HG02588 (cell line): ENCODE measurements around the gene KCNA3.
A peak's percentile ranks its signal among the peaks of the same experiment; 100 is the strongest.

Experiments used
- ATAC-seq: cut with Tn5 transposase; IDR thresholded peaks from one replicate; pipeline ENCODE4 v1.9.1; 2021; ENCODE audit warnings: mild to moderate bottlenecking, moderate library complexity; ENCODE audit not compliant: unreplicated experiment

The KCNA3 gene

GRCh38 chr1:110643879-110644472 is 30.8 kb downstream of the KCNA3 start:
- ATAC-seq, result no peak

- no peak for ATAC-seq
These were observed 34.9 kb downstream of the KCNA3 start for GRCh38 chr1:110639724-110640386.

- no peak for ATAC-seq
These were observed 36.2 kb downstream of the KCNA3 start for GRCh38 chr1:110638556-110638955.

GRCh38 chr1:110638058-110638457 is 36.7 kb downstream of the KCNA3 start:
- ATAC-seq, result no peak

GRCh38 chr1:110637475-110637874 is 37.3 kb downstream of the KCNA3 start:
- no peak for ATAC-seq

GRCh38 chr1:110636149-110636935 is 38.4 kb downstream of the KCNA3 start:
- no peak for ATAC-seq

GRCh38 chr1:110635434-110635833 is 39.3 kb downstream of the KCNA3 start:
- no peak for ATAC-seq

GRCh38 chr1:110634455-110635311 is 40.1 kb downstream of the KCNA3 start:
- peak; percentile 68 for ATAC-seq

GRCh38 chr1:110634086-110634454 is 40.7 kb downstream of the KCNA3 start:
- no peak for ATAC-seq

- no peak for ATAC-seq
These were observed 41.1 kb downstream of the KCNA3 start for GRCh38 chr1:110633646-110634030.

- ATAC-seq, result no peak
These were observed 42.7 kb downstream of the KCNA3 start for GRCh38 chr1:110631836-110632620.

GRCh38 chr1:110630839-110631663 is 43.7 kb downstream of the KCNA3 start:
- ATAC-seq, result peak; percentile 48

GRCh38 chr1:110628323-110629105 is 46.2 kb downstream of the KCNA3 start:
- no peak for ATAC-seq

- ATAC-seq, result no peak
These were observed 47.0 kb downstream of the KCNA3 start for GRCh38 chr1:110627764-110628163.

GRCh38 chr1:110626889-110627288 is 47.9 kb downstream of the KCNA3 start:
- ATAC-seq, result no peak
